Chondrocyte (in vitro differentiated cells): ENCODE results near the gene IFNLR1. TPM values are rescaled to one million over a fixed set of nuclear protein-coding genes. Genes with fewer than 3 reads are reported as not detected.

ENCODE experiments used
- DNase-seq: peaks from one replicate; pipeline ENCODE4 v3.0.0; 2021; ENCODE audit warnings: mixed read lengths, low spot score
- H3K27ac Mint-ChIP-seq: one replicate; pipeline ENCODE4 v1.8.0; 2021; ENCODE audit warnings: mild to moderate bottlenecking, moderate library complexity, mixed read lengths; ENCODE audit not compliant: unreplicated experiment
- H3K27me3 Mint-ChIP-seq: 2 replicates; pipeline ENCODE4 v1.8.0; 2021; ENCODE audit warnings: low read depth, mixed read lengths
- H3K36me3 Mint-ChIP-seq: 2 replicates; pipeline ENCODE4 v1.8.0; 2021; ENCODE audit warnings: low read depth, mixed read lengths
- H3K4me1 Mint-ChIP-seq: 2 replicates; pipeline ENCODE4 v1.8.0; 2021; ENCODE audit warnings: low read depth, mild to moderate bottlenecking, mixed read lengths
- H3K4me3 Mint-ChIP-seq: one replicate; pipeline ENCODE4 v1.8.0; 2021; ENCODE audit warnings: mild to moderate bottlenecking, moderate library complexity, mixed read lengths; ENCODE audit not compliant: unreplicated experiment
- H3K9me3 Mint-ChIP-seq: 2 replicates; pipeline ENCODE4 v1.8.0; 2021; ENCODE audit warnings: low read depth, mixed read lengths
- CTCF ChIP-seq: fragments of 200-600 bp; sonication (generic); IDR thresholded peaks from 2 replicates; pipeline ENCODE4 v1.5.0; 2021; ENCODE audit warnings: antibody characterized with exemption, mild to moderate bottlenecking, moderate library complexity
- total RNA-seq: library from RNA; stranded (reverse); gene quantifications from 3 replicates; pipeline ENCODE4 v1.2.1, GENCODE V29; 2021

IFNLR1 gene
- total RNA-seq, 1 donor from 2014 or later, result 0.12 TPM

DNA sequence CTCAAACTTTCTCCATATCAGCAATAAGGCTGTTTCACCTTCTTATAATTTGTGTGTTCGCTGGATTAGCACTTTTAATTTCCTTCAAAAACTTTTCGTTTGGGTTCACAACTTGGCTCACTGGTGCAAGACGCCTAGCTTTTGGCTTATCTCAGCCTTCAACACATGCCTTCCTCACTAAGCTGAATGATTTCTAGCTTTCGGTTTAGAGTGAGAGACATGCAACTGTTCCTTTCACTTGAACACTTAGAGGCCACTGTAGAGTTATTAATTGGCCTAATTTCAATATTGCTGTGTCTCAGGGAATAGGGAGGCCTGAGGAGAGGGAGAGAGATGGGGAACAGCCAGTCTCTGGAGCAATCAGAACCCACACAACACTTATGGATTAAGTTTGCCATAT is 41.2 kb upstream of the IFNLR1 start:
- no peak for TF ChIP-seq CTCF
- Mint-ChIP-seq H3K36me3 (no peaks in the 10 kb centered on the region), H3K4me3 (no peak overlapping the region), H3K9me3 (peaks cover 3% of the 10 kb centered on the region), H3K27ac (no peak overlapping the region), H3K27me3 (peaks cover 9% of the 10 kb centered on the region), H3K4me1 (no peaks in the 10 kb centered on the region)
- no peak for DNase-seq

GRCh38 chr1:24226749-24227148 is 39.7 kb upstream of the IFNLR1 start:
- DNase-seq, result no peak
- Mint-ChIP-seq H3K4me1 (no peaks in the 10 kb centered on the region), H3K27me3 (peaks cover 14% of the 10 kb centered on the region), H3K27ac (no peak overlapping the region), H3K9me3 (no peaks in the 10 kb centered on the region), H3K4me3 (no peak overlapping the region), H3K36me3 (no peaks in the 10 kb centered on the region)
- TF ChIP-seq CTCF, result no peak

GRCh38 chr1:24224761-24225160 is 37.7 kb upstream of the IFNLR1 start:
- Mint-ChIP-seq H3K9me3 (no peaks in the 10 kb centered on the region), H3K4me3 (no peak overlapping the region), H3K27me3 (peaks cover 14% of the 10 kb centered on the region), H3K36me3 (no peaks in the 10 kb centered on the region), H3K4me1 (no peaks in the 10 kb centered on the region), H3K27ac (no peak overlapping the region)
- no peak for DNase-seq
- TF ChIP-seq CTCF, result no peak

DNA sequence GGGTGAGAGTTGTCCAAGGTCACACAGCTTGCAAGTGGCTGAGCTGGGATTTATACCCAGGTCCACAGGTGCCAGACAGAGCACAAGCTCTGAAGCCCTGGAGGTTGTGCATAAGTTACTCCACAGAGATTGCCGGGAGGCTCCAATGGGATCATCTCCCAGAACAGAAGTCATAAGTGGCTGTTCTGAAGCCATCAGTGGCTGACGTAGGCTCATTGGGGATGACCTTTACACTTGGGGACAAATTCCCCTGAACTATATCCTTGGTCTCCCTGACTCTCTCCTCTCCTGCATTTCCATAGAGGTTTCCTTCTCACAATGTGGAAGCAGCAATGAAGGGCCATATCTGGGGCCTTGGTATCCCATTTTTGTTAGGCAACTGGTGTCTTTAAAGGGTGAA is 37.0 kb upstream of the IFNLR1 start:
- TF ChIP-seq CTCF, result no peak
- Mint-ChIP-seq H3K27me3 (peaks cover 15% of the 10 kb centered on the region), H3K36me3 (no peaks in the 10 kb centered on the region), H3K9me3 (no peaks in the 10 kb centered on the region), H3K4me1 (no peaks in the 10 kb centered on the region), H3K27ac (no peak overlapping the region), H3K4me3 (no peak overlapping the region)
- DNase-seq, result no peak

DNA sequence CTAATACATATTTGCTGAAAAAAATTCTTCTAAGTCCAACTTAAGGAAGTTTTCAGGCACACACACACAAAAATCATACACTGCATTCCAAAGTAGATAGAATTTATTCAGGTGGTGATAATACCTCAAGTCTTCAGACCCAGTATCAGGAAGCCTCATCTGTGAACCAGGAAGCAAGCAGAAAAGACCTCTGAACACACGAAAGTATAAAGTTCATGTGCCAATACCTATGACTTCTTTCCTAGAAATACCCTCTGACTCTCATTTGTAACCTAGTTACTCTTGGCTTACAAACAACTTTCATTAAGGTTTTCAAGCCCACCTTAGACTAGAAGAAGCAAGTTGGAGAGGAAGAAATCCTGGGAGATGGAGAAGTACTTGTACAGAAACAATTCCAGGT is 35.7 kb upstream of the IFNLR1 start:
- DNase-seq, result no peak
- peaks cover 24% of the 10 kb centered on the region for H3K27me3 Mint-ChIP-seq
- no peaks in the 10 kb centered on the region for H3K9me3 Mint-ChIP-seq
- no peaks in the 10 kb centered on the region for H3K4me1 Mint-ChIP-seq
- no peaks in the 10 kb centered on the region for H3K36me3 Mint-ChIP-seq
- H3K4me3 Mint-ChIP-seq, result no peak overlapping the region
- H3K27ac Mint-ChIP-seq, result no peak overlapping the region
- TF ChIP-seq CTCF, result no peak
